ENCODE results near the gene ANKRD6.
"Not testable (repeated sequence)": the region's sequence is repeated elsewhere in the genome, so short reads cannot be mapped to it uniquely, and the experiment has no call there.

ANKRD6 gene

DNA sequence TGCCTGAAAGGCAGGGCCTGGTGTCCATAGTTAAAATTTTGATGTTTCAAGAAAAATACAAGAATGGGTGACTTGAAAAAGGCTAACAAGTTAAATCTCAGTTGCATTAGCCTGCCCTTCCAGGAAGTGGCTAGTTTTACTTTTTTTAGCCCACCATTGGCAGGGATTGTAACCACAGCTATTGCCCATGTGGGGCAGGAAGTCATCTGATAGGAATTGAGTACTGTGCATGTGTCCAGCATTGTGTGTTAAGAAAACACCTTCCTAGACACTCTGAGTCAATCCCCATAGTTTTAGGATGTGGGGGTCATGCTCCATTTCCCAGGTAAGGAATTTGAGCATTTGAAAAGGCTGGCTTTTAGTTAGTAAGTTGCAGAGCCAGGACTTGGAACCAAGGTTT lies 178.7 kb downstream of the ANKRD6 start:
- DNase-seq, result no peak

DNA sequence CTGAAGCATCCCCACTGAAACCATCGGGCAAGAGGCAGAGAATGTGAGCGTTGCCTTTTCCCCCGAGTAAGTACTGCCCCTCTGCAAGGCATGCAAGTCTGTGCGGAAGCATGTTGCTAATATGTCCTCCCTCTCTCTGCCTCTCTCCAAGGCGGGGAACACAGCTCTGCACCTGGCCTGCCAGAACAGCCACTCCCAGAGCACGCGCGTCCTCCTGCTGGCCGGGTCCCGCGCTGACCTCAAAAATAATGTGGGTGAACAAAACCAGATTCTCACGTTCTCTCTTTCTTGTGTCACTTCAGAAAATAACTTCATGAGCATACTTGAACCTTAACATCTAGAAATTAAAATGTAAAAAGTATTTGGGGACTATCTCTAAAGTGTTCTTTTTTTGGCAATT lies 179.2 kb downstream of the ANKRD6 start:
- DNase-seq, result no peak

DNA sequence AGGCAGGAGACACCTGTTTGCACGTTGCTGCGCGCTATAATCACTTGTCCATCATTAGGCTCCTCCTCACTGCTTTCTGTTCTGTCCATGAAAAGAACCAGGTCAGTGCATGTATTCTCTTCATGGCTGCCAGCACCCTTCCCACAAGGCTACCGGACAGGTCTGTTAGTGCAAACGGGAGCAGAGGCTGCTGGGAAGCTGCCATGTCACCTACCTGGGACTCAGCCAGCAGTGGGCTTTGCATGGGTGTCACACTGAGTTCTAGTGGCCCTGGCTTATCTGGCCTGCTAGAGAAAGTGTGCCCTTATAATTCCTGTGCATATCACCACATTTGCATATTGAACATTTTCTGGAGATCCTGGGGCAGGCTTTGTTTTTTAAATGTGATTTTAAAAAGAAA lies 180.8 kb downstream of the ANKRD6 start:
- no peak for DNase-seq

DNA sequence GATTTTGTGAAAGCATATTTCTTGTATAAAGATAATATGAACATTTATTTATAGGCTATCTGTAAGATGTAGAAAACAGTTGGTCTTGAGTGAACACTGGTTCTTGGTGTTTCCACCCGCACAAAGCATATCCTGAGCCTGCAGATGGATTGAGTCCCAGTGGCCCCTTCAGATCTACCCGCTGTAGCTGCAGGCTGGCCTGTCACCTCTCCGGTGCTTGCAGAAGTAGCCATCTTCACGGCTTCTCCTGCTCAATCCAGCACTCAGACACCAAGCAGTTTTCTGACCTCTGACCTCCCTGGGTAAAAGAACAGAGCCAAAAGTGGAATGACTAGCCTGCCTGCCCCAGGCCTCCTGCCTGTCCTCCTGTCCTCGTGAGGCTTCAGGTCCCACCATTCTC lies 182.9 kb downstream of the ANKRD6 start:
- DNase-seq, result no peak

DNA sequence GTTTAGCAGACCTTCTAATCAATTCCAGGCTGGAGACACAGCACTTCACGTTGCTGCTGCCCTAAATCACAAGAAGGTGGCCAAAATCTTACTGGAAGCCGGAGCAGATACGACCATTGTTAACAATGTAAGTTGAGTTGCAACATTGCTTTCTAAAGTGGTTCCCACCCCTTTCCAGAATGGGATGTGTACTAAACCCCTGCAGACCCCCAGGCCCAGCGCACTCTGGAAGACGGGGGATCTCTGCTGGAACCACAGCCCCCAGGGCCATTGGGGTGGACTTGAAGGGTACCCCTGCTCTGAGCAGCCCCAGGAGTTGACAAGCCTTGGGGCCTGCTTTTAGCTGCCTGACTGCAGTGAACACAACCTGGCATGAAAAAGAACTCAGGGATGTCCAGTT lies 183.6 kb downstream of the ANKRD6 start:
- DNase-seq, result no peak

DNA sequence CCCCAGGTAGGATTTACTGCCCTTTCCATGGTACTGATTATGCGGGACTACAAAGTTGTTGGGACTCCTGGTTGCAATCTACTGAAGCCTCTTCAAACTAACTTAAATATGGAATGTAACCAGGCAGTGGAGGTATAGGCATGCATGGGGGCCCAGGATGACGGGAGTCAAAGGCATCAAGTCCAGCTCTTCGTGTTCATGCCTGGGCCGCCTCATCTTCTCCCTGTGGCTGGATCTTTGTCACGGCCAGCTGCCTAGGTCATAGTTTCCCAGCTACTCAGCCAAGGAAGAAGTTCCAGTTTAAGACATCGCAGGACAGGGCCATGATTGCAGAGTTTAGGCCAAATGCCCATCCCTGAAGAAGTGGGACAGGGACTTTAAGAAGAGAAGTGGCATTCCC lies 185.1 kb downstream of the ANKRD6 start:
- no peak for DNase-seq

DNA sequence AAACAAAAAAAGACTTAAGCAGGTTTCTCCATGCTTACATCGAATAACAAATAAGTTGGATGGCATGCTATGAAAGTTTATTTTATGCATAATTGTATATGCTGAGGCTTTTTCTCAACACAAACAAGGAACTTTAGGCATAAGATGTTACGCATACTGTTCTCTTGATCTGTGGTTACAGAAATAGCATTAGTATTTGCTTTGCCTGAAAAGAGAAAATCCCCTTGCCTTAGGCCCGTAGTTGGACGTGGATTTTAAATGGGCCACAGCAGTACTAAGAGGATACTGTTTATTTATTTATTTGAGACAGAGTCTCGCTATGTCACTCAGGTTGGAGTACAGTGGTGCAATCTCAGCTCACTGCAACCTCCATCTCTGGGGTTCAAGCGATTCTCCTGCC lies 186.6 kb downstream of the ANKRD6 start:
- DNase-seq, result no peak

GRCh38 chr6:89623749-89624148 lies 190.8 kb downstream of the ANKRD6 start:
- DNase-seq, result no peak

DNA sequence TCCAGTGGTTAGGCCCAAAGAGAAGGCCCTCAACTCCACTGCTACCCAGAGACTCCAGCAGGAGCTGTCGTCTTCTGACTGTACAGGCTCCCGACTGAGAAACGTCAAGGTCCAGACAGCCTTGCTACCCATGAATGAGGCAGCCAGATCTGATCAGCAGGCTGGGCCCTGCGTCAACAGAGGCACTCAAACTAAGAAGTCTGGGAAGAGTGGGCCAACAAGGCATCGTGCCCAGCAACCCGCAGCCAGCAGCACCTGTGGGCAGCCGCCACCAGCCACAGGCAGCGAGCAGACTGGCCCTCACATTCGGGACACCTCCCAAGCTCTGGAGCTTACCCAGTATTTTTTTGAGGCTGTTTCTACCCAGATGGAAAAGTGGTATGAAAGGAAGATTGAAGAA lies 197.5 kb downstream of the ANKRD6 start:
- no peak for DNase-seq

GRCh38 chr6:89636412-89636811 lies 203.5 kb downstream of the ANKRD6 start:
- DNase-seq, result not testable (repeated sequence)

DNA sequence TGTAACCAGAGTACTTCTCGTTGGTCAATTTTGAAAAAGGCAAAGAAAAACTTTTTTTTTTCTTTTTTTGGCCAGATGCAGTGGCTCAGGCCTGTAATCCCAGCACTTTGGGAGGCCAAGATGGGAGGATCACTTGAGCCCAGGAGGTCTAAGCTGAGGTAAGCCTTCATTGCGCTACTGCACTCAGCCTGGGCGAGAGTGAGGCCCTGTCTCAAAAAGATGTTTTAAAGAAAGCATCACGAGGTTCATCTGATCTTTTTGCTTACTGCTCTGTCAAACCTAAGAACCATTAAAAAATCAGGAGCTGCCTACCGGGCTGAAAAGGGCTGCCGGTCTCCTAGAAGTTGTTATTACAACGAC lies 205.0 kb downstream of the ANKRD6 start:
- DNase-seq, result no peak

DNA sequence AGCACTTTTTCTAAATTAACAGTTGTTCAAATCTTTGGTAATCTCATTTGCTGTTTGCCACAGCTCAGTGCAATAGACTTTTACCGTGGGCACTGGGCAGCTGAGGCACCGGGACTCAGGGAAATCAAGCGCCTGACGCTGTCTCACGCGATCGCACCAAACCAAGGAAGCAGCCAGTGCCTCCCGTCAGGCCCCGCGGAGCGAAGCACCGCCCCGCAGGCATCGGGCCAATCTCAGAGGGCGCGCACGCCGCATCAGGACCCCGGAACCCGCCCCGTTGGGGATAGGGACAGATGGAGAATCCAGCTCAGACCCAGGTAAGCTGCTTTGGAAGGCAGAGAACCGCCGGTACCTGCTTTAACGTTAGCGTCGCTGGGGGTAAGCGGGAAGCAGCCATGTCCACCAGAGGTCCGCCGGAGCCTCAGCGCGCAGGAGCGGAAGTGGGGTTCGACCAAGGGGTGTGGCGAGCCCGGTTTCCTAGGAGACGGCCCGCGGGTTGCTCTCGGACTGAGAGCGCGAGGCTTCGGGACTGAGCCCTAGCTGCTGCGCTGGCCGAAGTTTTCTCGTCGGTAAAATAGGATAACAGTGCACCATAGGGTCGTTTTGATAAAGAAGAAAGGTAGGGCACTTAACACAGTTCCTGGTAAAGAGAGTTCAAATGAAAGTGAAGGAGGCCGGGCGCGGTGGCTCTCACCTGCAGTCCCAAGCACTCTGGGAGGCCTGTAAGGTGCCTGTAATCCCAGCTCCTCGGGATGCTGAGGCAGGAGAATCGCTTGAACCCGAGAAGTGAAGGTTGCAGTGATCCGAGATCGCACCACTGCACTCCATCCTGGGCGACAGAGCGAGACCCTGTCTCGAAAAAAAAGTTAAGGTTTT lies 205.6 kb downstream of the ANKRD6 start, which contains the start of gene LYRM2:
TSS of gene LYRM2 (minus strand) at position 428 of the 876 bp plus-strand sequence. CDS start at position 397, 31 bp downstream.
- peak; percentile 65 for DNase-seq

DNA sequence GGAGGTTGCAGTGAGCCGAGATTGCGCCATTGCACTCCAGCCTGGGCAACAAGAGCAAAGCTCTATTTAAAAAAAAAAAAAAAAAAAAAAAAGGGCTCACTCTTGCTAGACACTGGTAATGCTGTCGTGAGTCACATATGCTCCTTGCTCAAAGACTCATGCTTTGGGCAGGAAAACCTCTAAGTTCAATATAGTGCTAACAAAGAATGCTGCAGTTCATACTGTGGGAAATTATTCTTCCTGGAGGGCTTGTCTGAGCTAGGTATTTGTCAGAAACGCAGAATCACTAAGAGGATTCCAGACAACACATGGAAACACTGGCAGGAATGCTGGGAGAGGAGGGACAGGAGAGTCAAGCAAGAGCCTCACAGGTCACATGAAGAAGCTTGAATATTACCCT lies 207.9 kb downstream of the ANKRD6 start:
- DNase-seq, result no peak

- not testable (repeated sequence) for DNase-seq
These were observed 208.6 kb downstream of the ANKRD6 start for GRCh38 chr6:89641581-89641980.

- DNase-seq, result no peak
These were observed 210.0 kb downstream of the ANKRD6 start for GRCh38 chr6:89642956-89643355.

GRCh38 chr6:89643406-89643805 lies 210.5 kb downstream of the ANKRD6 start:
- no peak for DNase-seq

DNA sequence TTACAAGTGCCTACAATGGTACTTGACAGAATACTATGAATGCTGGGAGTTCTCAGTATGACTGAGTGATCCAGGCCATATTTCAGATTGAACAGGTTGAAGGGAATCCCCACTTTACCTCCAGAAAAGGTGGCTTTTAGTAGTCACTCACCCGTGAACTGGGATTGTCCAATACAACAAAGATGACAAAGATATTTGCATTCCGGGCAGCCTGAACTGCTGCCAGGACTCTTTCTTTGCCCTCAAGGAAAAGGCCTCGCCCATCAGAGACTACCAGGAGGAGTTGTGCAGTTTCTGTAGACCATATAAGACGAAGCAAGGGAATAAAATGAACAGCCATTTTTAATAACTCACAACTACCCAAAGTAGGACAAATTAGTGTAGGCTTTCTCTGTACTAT lies 211.9 kb downstream of the ANKRD6 start:
- no peak for DNase-seq

DNA sequence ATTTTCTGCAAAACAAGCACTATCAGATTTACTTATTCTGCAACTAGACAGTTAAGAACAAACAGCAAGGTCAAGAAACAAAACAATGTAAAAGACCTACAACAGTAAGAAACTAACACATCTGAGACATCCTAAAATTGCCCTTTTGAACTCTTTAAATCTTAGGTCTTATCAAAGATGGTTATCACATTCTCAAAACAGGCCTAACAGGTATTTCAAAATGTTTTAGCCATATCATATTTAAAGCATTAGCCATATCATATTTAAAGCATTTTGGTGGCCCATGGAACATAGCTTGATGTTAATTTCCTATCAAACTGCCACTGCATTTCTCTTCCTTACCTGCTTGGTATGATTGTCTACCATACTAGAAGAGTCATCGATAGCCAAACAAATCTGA lies 216.7 kb downstream of the ANKRD6 start:
- DNase-seq, result no peak

DNA sequence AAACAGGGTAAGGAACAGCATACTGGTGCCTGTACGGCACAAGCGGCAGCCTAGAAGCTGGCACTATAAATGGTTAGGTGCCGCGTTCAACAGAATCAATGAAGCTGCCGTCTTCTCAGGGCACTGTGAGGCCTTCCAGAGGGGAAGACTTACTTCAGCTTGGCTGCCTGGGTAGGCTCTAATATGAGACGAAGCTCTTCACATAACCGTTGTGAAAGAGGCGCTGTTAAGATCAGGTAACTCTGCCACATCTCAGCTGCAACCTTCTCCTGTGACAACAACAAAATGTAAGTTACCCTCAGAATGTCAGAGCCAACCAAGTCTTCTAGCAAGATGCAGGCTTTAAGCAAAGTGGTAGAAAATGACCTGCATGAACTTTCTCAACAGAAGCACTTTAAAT lies 217.6 kb downstream of the ANKRD6 start:
- no peak for DNase-seq

DNA sequence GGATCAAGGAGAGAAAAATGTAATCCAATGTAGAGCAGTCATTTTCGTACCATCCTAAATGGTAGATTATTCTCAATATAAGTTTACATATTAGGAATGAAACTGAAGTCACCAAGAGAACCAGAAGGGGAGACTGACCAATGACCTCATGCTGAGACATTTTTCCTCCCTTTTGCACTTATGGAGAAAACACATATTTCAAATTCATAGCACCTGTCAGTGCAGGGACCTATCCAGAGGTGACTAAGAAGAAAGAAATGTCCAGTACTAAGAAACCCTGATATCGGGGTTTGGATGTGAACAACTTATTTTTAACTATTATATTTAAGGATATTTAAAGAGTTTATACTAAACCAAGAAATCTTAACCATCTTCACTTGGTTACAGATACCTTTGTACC lies 222.2 kb downstream of the ANKRD6 start:
- no peak for DNase-seq

GRCh38 chr6:89657445-89658158 lies 224.7 kb downstream of the ANKRD6 start:
- no peak for DNase-seq

DNA sequence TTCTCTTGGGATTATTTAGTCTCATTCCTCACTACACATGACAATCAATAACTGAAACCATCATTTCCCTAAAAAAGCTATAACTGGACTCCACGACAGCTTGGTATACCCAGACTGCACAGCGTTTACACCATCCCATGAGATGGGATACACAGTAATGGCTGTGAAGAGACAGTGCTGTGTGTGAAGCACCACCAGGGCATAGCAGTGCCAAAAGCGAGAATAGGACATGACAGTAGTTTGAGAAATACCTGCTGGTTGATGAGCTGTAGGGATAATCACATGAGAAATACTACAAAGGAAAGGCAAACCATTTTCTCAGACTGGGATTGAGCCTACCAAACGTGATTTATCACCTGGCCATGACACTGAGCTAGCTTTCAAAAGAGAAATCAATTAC lies 228.0 kb downstream of the ANKRD6 start:
- DNase-seq, result no peak

- DNase-seq, result no peak
These were observed 228.6 kb downstream of the ANKRD6 start for GRCh38 chr6:89661559-89661958.

DNA sequence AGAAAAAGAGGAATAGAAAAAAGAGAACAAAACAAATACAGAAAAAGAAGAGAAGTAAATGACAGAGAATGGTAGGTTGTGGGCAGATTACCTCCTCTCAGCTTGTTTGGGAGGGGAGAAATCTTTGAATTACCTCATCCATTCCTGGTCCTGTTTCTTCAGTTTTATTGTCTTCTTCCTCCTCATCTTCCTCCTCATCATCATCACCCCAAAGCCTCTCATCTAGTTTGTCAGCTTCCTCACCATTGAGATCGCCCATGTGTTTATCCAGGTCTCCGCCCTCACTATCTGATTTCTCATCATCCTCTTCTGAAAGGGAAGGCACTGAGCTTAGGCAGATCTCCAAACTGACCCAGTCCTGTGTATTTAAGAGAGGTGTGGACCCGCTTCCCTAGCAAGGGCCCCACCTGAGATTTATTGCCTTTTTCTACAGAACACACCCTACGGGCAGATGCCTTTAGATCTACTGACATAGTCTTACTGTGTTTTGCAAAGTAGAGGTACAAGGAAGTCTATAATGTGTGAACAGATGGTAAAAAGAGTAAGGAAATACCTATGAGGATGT lies 229.8 kb downstream of the ANKRD6 start:
- no peak for DNase-seq
